ENCODE measurements around the gene CIBAR2.

GRCh38 chr16:85088570-85089199 lies 23.6 kb downstream of the CIBAR2 start:
- TF ChIP-seq TAF1 (IDR thresholded peaks at IDR 0.05; ENCODE audit: low read depth, low read length) (no peak), POLR2A (IDR thresholded peaks at IDR 0.05; ENCODE audit: low read depth, low read length) (no peak), POLR2AphosphoS5 (IDR thresholded peaks at IDR 0.05; ENCODE audit: low read depth, low read length) (no peak), POU2F2 (IDR thresholded peaks at IDR 0.05; ENCODE audit: low read depth, low read length) (no peak), SPI1 (IDR thresholded peaks at IDR 0.05; ENCODE audit: low read depth, low read length) (no peak)
